GM23338 (cell line): ENCODE results near the gene RRAS.

Source experiments
- EZH2 ChIP-seq: fragments of 200-600 bp; sonication (generic); IDR thresholded peaks from one replicate; pipeline ENCODE4 v1.8.0; 2017; ENCODE audit warnings: antibody characterized with exemption, mild to moderate bottlenecking, low read depth; ENCODE audit not compliant: unreplicated experiment
- EZH2phosphoT487 ChIP-seq: fragments of 200-600 bp; sonication (generic); IDR thresholded peaks from one replicate; pipeline ENCODE4 v1.8.1; 2018; ENCODE audit warnings: antibody characterized with exemption; ENCODE audit not compliant: unreplicated experiment
- JUNB ChIP-seq: IDR thresholded peaks from one replicate; pipeline ENCODE4 v1.6.1; 2016; ENCODE audit warnings: antibody characterized with exemption; ENCODE audit not compliant: unreplicated experiment
- POLR2AphosphoS5 ChIP-seq: IDR thresholded peaks from 2 replicates; pipeline ENCODE4 v1.6.1; 2016; ENCODE audit warnings: antibody characterized with exemption, low read depth
- ZNF331 ChIP-seq: fragments of 250-450 bp; sonication (Bioruptor Pico); IDR thresholded peaks from 2 replicates; pipeline ENCODE4 v1.5.0; 2020; ENCODE audit warnings: low read depth, mild to moderate bottlenecking, moderate library complexity
- TF ChIP-seq, protein P1 (sequence below), 2 experiments: fragments of 200-600 bp in 1 of 2; sonication (generic) in 1 of 2; conservative IDR thresholded peaks; 2 replicates each; pipeline versions ENCODE4 v1.5.1 to v1.6.1; 2016 to 2017; ENCODE audit warnings: antibody characterized with exemption in 2 of 2, low read depth in 2 of 2, mild to moderate bottlenecking in 2 of 2, moderate library complexity in 1 of 2
- TF ChIP-seq, protein P2 (sequence below): IDR thresholded peaks from 2 replicates; pipeline ENCODE4 v1.6.1; 2016; ENCODE audit warnings: antibody characterized with exemption
- TF ChIP-seq, protein P3 (sequence below): IDR thresholded peaks from one replicate; pipeline ENCODE4 v1.6.1; 2018; ENCODE audit warnings: antibody characterized with exemption; ENCODE audit not compliant: unreplicated experiment

DNA sequence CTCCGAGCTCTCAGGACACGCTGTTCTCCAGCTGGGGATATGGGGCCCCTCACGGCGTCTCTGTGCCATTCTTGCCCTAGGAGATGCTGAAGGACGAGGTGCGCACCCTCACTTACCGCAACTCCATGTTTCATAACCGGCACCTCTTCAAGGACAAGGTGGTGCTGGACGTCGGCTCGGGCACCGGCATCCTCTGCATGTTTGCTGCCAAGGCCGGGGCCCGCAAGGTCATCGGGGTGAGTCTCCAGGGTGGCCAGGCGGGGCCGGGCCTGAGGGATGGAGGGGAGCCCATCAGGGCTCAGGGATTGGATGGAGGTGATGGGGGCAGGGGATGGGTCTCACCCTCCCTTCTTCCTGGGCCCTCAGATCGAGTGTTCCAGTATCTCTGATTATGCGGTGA lies 41.9 kb upstream of the RRAS start:
- TF ChIP-seq, protein P1, sequence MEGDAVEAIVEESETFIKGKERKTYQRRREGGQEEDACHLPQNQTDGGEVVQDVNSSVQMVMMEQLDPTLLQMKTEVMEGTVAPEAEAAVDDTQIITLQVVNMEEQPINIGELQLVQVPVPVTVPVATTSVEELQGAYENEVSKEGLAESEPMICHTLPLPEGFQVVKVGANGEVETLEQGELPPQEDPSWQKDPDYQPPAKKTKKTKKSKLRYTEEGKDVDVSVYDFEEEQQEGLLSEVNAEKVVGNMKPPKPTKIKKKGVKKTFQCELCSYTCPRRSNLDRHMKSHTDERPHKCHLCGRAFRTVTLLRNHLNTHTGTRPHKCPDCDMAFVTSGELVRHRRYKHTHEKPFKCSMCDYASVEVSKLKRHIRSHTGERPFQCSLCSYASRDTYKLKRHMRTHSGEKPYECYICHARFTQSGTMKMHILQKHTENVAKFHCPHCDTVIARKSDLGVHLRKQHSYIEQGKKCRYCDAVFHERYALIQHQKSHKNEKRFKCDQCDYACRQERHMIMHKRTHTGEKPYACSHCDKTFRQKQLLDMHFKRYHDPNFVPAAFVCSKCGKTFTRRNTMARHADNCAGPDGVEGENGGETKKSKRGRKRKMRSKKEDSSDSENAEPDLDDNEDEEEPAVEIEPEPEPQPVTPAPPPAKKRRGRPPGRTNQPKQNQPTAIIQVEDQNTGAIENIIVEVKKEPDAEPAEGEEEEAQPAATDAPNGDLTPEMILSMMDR (conservative IDR thresholded peaks at IDR 0.05; ENCODE audit: low read depth in 2 of 2): no peak
- TF ChIP-seq EZH2phosphoT487 (no peak), POLR2AphosphoS5 (no peak), ZNF331 (CRISPR knock-in tag) (no peak), EZH2 (no peak), JUNB (no peak)
- TF ChIP-seq, protein P2, sequence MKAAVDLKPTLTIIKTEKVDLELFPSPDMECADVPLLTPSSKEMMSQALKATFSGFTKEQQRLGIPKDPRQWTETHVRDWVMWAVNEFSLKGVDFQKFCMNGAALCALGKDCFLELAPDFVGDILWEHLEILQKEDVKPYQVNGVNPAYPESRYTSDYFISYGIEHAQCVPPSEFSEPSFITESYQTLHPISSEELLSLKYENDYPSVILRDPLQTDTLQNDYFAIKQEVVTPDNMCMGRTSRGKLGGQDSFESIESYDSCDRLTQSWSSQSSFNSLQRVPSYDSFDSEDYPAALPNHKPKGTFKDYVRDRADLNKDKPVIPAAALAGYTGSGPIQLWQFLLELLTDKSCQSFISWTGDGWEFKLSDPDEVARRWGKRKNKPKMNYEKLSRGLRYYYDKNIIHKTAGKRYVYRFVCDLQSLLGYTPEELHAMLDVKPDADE: no peak
- TF ChIP-seq, protein P3, sequence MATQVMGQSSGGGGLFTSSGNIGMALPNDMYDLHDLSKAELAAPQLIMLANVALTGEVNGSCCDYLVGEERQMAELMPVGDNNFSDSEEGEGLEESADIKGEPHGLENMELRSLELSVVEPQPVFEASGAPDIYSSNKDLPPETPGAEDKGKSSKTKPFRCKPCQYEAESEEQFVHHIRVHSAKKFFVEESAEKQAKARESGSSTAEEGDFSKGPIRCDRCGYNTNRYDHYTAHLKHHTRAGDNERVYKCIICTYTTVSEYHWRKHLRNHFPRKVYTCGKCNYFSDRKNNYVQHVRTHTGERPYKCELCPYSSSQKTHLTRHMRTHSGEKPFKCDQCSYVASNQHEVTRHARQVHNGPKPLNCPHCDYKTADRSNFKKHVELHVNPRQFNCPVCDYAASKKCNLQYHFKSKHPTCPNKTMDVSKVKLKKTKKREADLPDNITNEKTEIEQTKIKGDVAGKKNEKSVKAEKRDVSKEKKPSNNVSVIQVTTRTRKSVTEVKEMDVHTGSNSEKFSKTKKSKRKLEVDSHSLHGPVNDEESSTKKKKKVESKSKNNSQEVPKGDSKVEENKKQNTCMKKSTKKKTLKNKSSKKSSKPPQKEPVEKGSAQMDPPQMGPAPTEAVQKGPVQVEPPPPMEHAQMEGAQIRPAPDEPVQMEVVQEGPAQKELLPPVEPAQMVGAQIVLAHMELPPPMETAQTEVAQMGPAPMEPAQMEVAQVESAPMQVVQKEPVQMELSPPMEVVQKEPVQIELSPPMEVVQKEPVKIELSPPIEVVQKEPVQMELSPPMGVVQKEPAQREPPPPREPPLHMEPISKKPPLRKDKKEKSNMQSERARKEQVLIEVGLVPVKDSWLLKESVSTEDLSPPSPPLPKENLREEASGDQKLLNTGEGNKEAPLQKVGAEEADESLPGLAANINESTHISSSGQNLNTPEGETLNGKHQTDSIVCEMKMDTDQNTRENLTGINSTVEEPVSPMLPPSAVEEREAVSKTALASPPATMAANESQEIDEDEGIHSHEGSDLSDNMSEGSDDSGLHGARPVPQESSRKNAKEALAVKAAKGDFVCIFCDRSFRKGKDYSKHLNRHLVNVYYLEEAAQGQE: no peak
